Esophagus mucosa (tissue), 1 donor: ENCODE results near the gene MIB1. TPM values are rescaled to one million over a fixed set of nuclear protein-coding genes. Genes with fewer than 3 reads are reported as not detected.

Experiments
- ATAC-seq: fragments of 200-7000 bp; cut with Tn5 transposase; one replicate; pipeline ENCODE4 v1.9.1; 2020
- total RNA-seq: library from RNA; stranded (reverse); gene quantifications from one replicate; pipeline ENCODE4 v1.2.4, GENCODE V29; 2023
- donor health status: DM: yes; HTN: yes; CAD: no.

MIB1 gene
- total RNA-seq, 1 donor from 2014 or later = 23.8 TPM

DNA sequence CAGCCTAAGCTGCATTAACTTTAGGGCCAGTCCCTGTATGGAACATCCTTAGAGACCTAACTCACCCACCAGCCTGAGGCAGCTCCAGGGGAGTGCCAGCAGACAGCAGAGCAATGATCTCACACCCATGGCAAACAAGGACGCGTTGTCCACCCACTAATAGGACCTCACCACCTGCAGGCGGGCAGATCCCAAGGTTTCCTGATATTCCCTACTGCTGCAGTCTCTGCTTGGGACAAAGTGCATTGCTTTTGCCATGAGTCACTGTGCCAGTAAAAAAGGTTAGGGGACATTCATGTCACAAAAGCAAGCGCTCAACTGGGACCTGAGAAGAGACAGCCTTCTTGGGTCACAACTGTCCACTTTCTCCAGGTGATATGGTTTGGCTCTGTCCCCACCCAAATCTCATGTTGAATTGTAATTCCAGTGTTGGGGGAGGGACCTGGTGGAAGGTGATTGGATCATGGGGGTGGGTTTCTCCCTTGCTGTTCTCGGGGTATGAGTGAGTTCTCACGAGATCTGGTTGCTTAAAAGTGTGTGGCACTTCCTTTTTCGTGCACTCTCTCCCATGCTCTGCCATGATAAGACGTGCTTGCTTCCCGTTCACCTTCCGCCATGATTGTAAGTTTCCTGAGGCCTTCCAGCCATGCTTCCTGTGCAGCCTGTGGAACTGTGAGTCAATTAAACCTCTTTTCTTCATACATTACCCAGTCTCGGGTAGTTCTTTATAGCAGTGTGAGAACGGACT is 160.2 kb downstream of the MIB1 start:
- ATAC-seq = no peak

GRCh38 chr18:21901423-21901945 is 160.9 kb downstream of the MIB1 start:
- ATAC-seq = no peak

DNA sequence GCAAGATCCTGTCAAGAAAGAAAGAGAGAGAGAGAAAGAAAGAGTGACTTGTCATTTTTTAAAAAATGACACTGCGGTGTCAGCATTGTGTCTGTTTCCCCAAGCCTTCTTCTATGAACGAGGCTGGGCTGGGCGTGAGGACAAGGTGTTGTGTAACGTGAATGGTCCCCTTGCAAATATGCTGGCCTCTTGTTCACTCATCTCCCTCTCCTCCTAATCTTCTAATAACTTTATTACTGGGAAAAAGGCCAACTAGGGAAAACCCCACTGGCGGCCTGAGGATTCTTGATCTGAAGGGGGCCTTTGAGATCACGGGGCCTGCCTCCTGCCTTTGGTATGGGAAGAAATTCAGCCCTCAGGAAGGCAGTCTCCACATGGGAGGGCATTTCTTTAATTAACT is 163.1 kb downstream of the MIB1 start:
- no peak for ATAC-seq

DNA sequence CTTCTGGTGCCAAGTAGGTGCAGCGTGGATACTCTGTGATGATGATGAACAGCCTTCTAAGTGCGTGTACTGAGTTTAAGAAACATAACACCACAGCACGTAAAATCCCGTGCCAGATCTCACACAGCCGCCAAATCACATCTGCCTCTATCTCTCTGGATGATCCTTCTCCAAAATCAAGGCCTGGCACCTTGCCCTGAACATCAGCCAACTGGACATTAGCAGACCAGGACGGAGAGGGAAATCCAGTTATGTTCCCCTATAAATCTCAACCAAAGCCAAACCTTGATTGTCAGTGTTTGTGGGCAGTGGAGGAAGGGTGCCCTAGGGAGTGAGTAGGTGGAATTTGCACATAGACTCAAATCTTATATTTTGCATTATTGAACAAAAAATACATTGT is 164.3 kb downstream of the MIB1 start:
- no peak for ATAC-seq

- no peak for ATAC-seq
Observed at GRCh38 chr18:21907451-21907850, 166.9 kb downstream of the MIB1 start.

DNA sequence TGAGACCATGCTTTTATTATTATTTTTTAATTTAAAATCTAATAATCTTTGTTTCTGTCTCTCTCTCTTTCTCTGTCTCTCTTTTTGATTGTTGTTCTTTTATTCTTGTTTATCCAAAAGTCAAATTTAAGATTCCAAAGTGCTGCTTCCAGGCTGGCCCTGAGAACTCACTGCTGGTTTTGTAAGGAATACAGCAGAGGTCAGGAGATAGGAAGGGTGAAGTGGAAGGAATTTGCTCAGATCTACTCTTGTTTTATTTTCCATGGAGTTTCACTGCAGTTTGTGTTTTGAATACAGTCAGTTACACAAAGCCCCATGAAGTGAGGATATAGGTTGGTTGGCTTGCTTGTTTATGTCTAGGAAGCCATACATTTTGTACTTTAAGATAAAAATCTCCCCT is 168.1 kb downstream of the MIB1 start:
- no peak for ATAC-seq

- ATAC-seq = no peak
Observed at GRCh38 chr18:21910906-21911305, 170.3 kb downstream of the MIB1 start.

- ATAC-seq = no peak
Observed at GRCh38 chr18:21911551-21911950, 171.0 kb downstream of the MIB1 start.

DNA sequence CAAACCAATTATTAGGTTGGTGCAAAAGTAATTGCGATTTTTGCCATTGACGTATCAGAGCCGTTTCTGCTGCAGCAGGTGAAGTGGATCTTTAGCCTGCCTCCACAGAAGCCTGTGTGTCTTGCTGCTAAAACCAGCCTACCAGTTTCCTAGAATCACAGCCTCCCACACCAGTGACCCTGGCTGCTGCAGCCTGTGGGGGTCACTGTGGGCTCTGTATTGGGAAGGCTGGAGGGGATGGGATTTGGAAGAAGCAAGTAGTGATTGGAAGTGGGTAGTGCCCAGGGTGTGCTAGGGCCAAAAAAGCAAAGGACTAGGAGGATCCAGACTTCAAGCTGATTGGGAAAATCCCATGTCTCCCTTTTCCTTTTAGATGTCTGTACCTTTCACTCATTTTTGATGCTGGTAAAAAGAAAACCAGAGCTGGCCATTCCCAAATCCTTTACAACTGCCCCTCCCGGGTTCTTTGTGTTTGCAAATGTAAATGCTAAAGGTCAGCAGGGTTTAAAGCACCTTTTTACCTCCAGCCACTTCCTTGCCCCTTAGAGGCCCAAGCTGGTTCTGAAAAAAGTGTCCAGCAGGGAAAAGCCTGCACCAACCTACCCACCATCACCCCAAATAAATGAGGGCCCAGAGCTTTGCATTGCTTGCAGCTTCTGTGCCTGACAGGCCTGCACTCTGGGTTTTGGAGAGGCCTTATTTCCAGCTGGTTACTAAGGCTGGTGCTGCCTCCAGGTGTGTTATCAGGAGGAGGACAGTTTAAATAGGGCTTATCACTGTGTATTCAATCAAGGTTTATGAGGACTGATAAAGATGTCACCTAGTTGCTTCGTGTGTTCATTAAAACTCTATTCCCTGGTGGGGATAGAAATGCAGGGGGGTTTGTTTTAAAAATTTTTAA is 172.0 kb downstream of the MIB1 start:
- ATAC-seq = no peak

- no peak for ATAC-seq
Observed at GRCh38 chr18:21914739-21915319, 174.2 kb downstream of the MIB1 start.

GRCh38 chr18:21915546-21915945 is 175.0 kb downstream of the MIB1 start:
- no peak for ATAC-seq

GRCh38 chr18:21916594-21916993 is 176.0 kb downstream of the MIB1 start:
- no peak for ATAC-seq

DNA sequence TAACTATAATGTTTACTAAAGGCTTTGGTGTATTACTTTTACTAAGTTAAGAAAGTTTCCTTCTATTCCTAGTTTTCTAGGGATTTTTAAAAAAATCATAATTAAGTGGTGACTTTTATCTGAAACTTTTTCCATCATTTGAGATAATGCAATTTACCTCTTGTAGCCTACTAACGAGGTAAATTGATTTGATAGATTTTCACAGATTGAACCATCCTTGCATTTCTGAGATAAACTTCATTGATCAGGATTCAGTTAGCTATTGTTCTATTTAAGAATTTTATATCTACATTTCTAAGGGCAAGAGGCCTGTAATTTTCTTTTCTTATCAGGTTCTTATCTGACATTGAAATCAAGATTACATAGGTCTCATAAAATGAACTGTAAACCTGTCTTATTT is 178.1 kb downstream of the MIB1 start:
- ATAC-seq = no peak

Other genes starting within 250 kb of the MIB1 start
- 10.0 TPM for gene ESCO1, start 140.1 kb upstream of the MIB1 start, total RNA-seq
- 57.2 TPM for gene SNRPD1, start 128.5 kb upstream of the MIB1 start, total RNA-seq
- gene ABHD3, start 36.0 kb upstream of the MIB1 start, total RNA-seq = 12.9 TPM